IMR-90 (cell line): ENCODE results near the gene BRSK1. TPM values are rescaled to one million over a fixed set of nuclear protein-coding genes. Genes with fewer than 3 reads are reported as not detected.

Experiments used
- ATAC-seq: fragments of 200-7000 bp; cut with Tn5 transposase; 2 replicates; pipeline ENCODE4 v1.9.1; 2020; ENCODE audit warnings: low read depth, mild to moderate bottlenecking, moderate library complexity
- BruUV-seq: library from RNA; stranded (reverse); fragments of 400-500 nt; replicated peaks from 2 replicates; lab custom pipeline; 2021; lab: Mats Ljungman, UMichigan
- CTCF ChIA-PET: fragments of 300-600 bp; formaldehyde crosslinking; extraction: SDS; loops from one replicate; lab custom pipeline; 2021; ENCODE audit warnings: antibody characterized with exemption; lab: Yijun Ruan, JAX
- POLR2A ChIA-PET: fragments of 300-600 bp; sonication (Branson Sonifier 250); formaldehyde crosslinking; loops from one replicate; lab custom pipeline; 2022; ENCODE audit warnings: antibody characterized with exemption; ENCODE audit not compliant: unreplicated experiment; lab: Charles Lee
- DNase-seq: peaks from one replicate; pipeline ENCODE4 v3.0.0; 2013
- H2AFZ ChIP-seq: replicated peaks from 2 replicates; pipeline ENCODE3; 2013; ENCODE audit warnings: low read length, mild to moderate bottlenecking; ENCODE audit not compliant: poor library complexity
- H2AK5ac ChIP-seq: 2 replicates; pipeline ENCODE4 v1.6.1; 2013; ENCODE audit warnings: low read depth, low read length, inconsistent platforms
- H2AK9ac ChIP-seq: replicated peaks from 2 replicates; pipeline ENCODE3; 2013; ENCODE audit warnings: mild to moderate bottlenecking, low read depth, low read length, moderate library complexity; ENCODE audit not compliant: poor library complexity
- H2BK120ac ChIP-seq: 2 replicates; pipeline ENCODE4 v1.6.1; 2013; ENCODE audit warnings: low read depth, low read length, inconsistent platforms
- H2BK15ac ChIP-seq: 3 replicates; pipeline ENCODE4 v1.6.1; 2013; ENCODE audit warnings: low read depth, low read length, inconsistent platforms
- H2BK20ac ChIP-seq: 2 replicates; pipeline ENCODE4 v1.6.1; 2013; ENCODE audit warnings: low read depth, mild to moderate bottlenecking, inconsistent platforms, low read length, moderate library complexity
- H2BK5ac ChIP-seq: 2 replicates; pipeline ENCODE4 v1.6.1; 2013; ENCODE audit warnings: mild to moderate bottlenecking, low read depth, low read length, inconsistent platforms; ENCODE audit not compliant: poor library complexity, severe bottlenecking
- H3K14ac ChIP-seq: replicated peaks from 2 replicates; pipeline ENCODE4 v1.6.1; 2013; ENCODE audit warnings: low read depth, low read length, inconsistent platforms
- H3K18ac ChIP-seq: 2 replicates; pipeline ENCODE4 v1.6.1; 2013; ENCODE audit warnings: low read depth, low read length, control low read depth
- H3K23ac ChIP-seq: 2 replicates; pipeline ENCODE4 v1.6.1; 2013; ENCODE audit warnings: low read depth, low read length, inconsistent platforms
- H3K27ac ChIP-seq: 2 replicates; pipeline ENCODE4 v1.5.1; 2013; ENCODE audit warnings: mild to moderate bottlenecking, control low read depth, low read length; ENCODE audit not compliant: insufficient read depth
- H3K27me3 ChIP-seq: 2 replicates; pipeline ENCODE4 v1.6.1; 2013; ENCODE audit warnings: low read length; ENCODE audit not compliant: control insufficient read depth, insufficient read depth
- H3K36me3 ChIP-seq: 2 replicates; pipeline ENCODE4 v1.6.1; 2013; ENCODE audit warnings: low read length, mixed read lengths; ENCODE audit not compliant: control insufficient read depth, insufficient read depth
- H3K4ac ChIP-seq: 2 replicates; pipeline ENCODE4 v1.6.1; 2013; ENCODE audit warnings: low read depth, low read length, inconsistent platforms
- H3K4me1 ChIP-seq: 2 replicates; pipeline ENCODE4 v1.6.1; 2013; ENCODE audit warnings: low read length, mixed read lengths; ENCODE audit not compliant: control insufficient read depth, insufficient read depth
- H3K4me2 ChIP-seq: 2 replicates; pipeline ENCODE4 v1.6.1; 2013; ENCODE audit warnings: low read depth, mild to moderate bottlenecking, control low read depth, low read length, moderate library complexity
- H3K4me3 ChIP-seq: 2 replicates; pipeline ENCODE4 v1.5.1; 2013; ENCODE audit warnings: low read depth, mild to moderate bottlenecking, control low read depth, low read length, moderate library complexity; ENCODE audit not compliant: insufficient read depth
- H3K56ac ChIP-seq: 2 replicates; pipeline ENCODE4 v1.6.1; 2013; ENCODE audit warnings: low read length, inconsistent platforms; ENCODE audit not compliant: insufficient read depth; ENCODE audit errors: extremely low read depth
- H3K79me1 ChIP-seq, 2 experiments: 2 replicates each; pipeline ENCODE4 v1.6.1; 2013; ENCODE audit warnings: low read length in 2 of 2, inconsistent platforms in 1 of 2, low read depth in 1 of 2
- H3K9ac ChIP-seq: 2 replicates; pipeline ENCODE4 v1.6.1; 2013; ENCODE audit warnings: low read depth, low read length, control low read depth
- H3K9me1 ChIP-seq: 2 replicates; pipeline ENCODE4 v1.6.1; 2013; ENCODE audit warnings: low read length, inconsistent platforms; ENCODE audit not compliant: insufficient read depth
- H3K9me3 ChIP-seq: 2 replicates; pipeline ENCODE4 v1.6.1; 2013; ENCODE audit warnings: low read length; ENCODE audit not compliant: control insufficient read depth, insufficient read depth
- H4K20me1 ChIP-seq: 2 replicates; pipeline ENCODE4 v1.6.1; 2013; ENCODE audit warnings: low read length, inconsistent platforms; ENCODE audit not compliant: insufficient read depth
- H4K5ac ChIP-seq: 2 replicates; pipeline ENCODE4 v1.6.1; 2013; ENCODE audit warnings: mild to moderate bottlenecking, low read depth, low read length, control low read depth
- H4K8ac ChIP-seq, 2 experiments: 2 replicates each; pipeline ENCODE4 v1.6.1; 2013; ENCODE audit warnings: low read depth in 2 of 2, low read length in 2 of 2, control low read depth in 1 of 2, inconsistent platforms in 1 of 2
- H4K91ac ChIP-seq: 2 replicates; pipeline ENCODE4 v1.6.1; 2013; ENCODE audit warnings: low read depth, low read length, inconsistent platforms; ENCODE audit not compliant: insufficient read depth
- BHLHE40 ChIP-seq: fragments of 150-350 bp; IDR thresholded peaks from 2 replicates; pipeline ENCODE4 v1.6.1; 2016; ENCODE audit warnings: mild to moderate bottlenecking, low read depth, low read length
- CEBPB ChIP-seq: IDR thresholded peaks from 2 replicates; pipeline ENCODE4 v1.6.1; 2012; ENCODE audit warnings: low read depth, low read length, improper control_type of control experiment
- CHD1 ChIP-seq: IDR thresholded peaks from 2 replicates; pipeline ENCODE4 v1.6.1; 2012; ENCODE audit warnings: low read depth, low read length, improper control_type of control experiment
- CTCF ChIP-seq: conservative IDR thresholded peaks from 2 replicates; pipeline ENCODE4 v1.5.1; 2012; ENCODE audit warnings: mild to moderate bottlenecking, low read depth, low read length, improper control_type of control experiment
- FOS ChIP-seq: fragments of 150-350 bp; IDR thresholded peaks from 2 replicates; pipeline ENCODE4 v1.6.1; 2016; ENCODE audit warnings: low read depth, low read length
- MAFK ChIP-seq: IDR thresholded peaks from 2 replicates; pipeline ENCODE4 v1.6.1; 2012; ENCODE audit warnings: low read depth, low read length, improper control_type of control experiment
- MAZ ChIP-seq: IDR thresholded peaks from 2 replicates; pipeline ENCODE4 v1.6.1; 2012; ENCODE audit warnings: low read depth, mild to moderate bottlenecking, low read length, improper control_type of control experiment, moderate library complexity, borderline replicate concordance
- MXI1 ChIP-seq: IDR thresholded peaks from 2 replicates; pipeline ENCODE4 v1.6.1; 2012; ENCODE audit warnings: low read depth, mild to moderate bottlenecking, low read length, moderate library complexity, borderline replicate concordance
- NFE2L2 ChIP-seq: fragments of 150-350 bp; IDR thresholded peaks from 2 replicates; pipeline ENCODE4 v1.6.1; 2016; ENCODE audit warnings: low read depth, mild to moderate bottlenecking, low read length
- POLR2A ChIP-seq: IDR thresholded peaks from 2 replicates; pipeline ENCODE4 v1.6.1; 2012; ENCODE audit warnings: mild to moderate bottlenecking, low read depth, low read length
- RAD21 ChIP-seq: IDR thresholded peaks from 2 replicates; pipeline ENCODE4 v1.6.1; 2012; ENCODE audit warnings: low read length, improper control_type of control experiment
- RCOR1 ChIP-seq: IDR thresholded peaks from 2 replicates; pipeline ENCODE4 v1.6.1; 2012; ENCODE audit warnings: mild to moderate bottlenecking, low read length, improper control_type of control experiment; ENCODE audit not compliant: insufficient replicate concordance
- RFX5 ChIP-seq: IDR thresholded peaks from 2 replicates; pipeline ENCODE4 v1.8.0; 2012; ENCODE audit warnings: low read depth, mild to moderate bottlenecking, low read length, moderate library complexity
- SMC3 ChIP-seq: fragments of 150-350 bp; IDR thresholded peaks from 2 replicates; pipeline ENCODE4 v1.6.1; 2016; ENCODE audit warnings: low read depth, mild to moderate bottlenecking, antibody characterized with exemption, low read length, moderate library complexity
- WGBS, 2 experiments: methylation state at CpG; one replicate each; pipeline versions ENCODE4 v1.1.5 to v1.1.7; 2013; ENCODE audit warnings: missing lambda C conversion rate in 2 of 2; ENCODE audit not compliant: insufficient read length in 1 of 2; ENCODE audit errors: extremely low coverage in 2 of 2; 5-methylcytosine and 5-hydroxymethylcytosine counted together
- dilution Hi-C: fragments of 300-500 bp; cut with HindIII; formaldehyde crosslinking; loops from one replicate; pipeline ENCODE4 v1.14.3; 2018; ENCODE audit warnings: low sequenced_read_pairs; ENCODE audit not compliant: unreplicated experiment
- in situ Hi-C: fragments of 300-500 bp; cut with MboI; formaldehyde crosslinking; loops from 3 replicates; pipeline ENCODE4 v1.14.3; 2019; ENCODE audit warnings: low sequenced_read_pairs, inconsistent platforms, mixed read lengths
- intact Hi-C: fragments of 100-400 bp; cut with micrococcal nuclease; formaldehyde crosslinking; loops from 2 replicates; pipeline ENCODE4 v1.10.0; 2022
- polyA plus RNA-seq, 3 experiments: library from polyadenylated mRNA; depleted of rRNA; stranded (reverse); fragments of >200 nt; gene quantifications; 2 replicates each; pipeline ENCODE4 v1.2.3, GENCODE V29; 2012; ENCODE audit warnings: low replicate concordance in 1 of 3
- total RNA-seq: library from RNA; depleted of rRNA; stranded (reverse); fragments of >200 nt; gene quantifications from 2 replicates; pipeline ENCODE4 v1.2.3, GENCODE V29; 2012
- TF ChIP-seq, protein P1 (sequence below): fragments of 150-350 bp; IDR thresholded peaks from 2 replicates; pipeline ENCODE4 v1.6.1; 2016; ENCODE audit warnings: low read depth, mild to moderate bottlenecking, low read length, moderate library complexity, borderline replicate concordance
- TF ChIP-seq, protein P2 (sequence below): fragments of 150-350 bp; IDR thresholded peaks from 2 replicates; pipeline ENCODE4 v1.6.1; 2017; ENCODE audit warnings: mild to moderate bottlenecking, antibody characterized with exemption, low read length, low read depth

Gene BRSK1
- total and polyA plus RNA-seq, 2 of the 4 experiments (the other 2 are of a cell fraction), result 2.5 to 22.3 TPM

DNA sequence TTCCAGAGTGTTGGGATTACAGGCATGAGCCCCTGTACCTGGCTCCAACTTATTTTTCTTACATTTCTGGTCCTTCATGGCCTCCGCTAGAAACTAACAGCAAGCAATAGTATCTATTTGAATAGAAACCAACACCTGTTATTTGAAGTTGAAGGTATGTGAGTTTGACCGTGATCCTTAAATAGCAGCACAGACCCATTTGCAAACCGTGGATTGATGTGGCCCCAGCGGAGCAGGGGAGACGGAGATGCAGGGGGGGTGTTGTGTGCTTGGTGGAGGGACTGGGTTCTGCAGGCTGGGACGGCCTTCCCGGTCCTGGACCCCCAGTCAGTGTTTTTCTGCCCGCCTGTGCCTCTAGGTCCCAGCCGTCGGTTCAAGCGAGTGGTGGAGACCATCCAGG is 24.5 kb downstream of the BRSK1 start:
- H2BK5ac ChIP-seq, result no peak overlapping the region
- intact Hi-C loops (no loop called here), in situ Hi-C loops (no loop called here), dilution Hi-C loops (no loop called here)
- no peaks in the 10 kb centered on the region for H3K79me1 ChIP-seq
- no peak overlapping the region for H2BK15ac ChIP-seq
- no peak overlapping the region for H2BK20ac ChIP-seq
- no CpG with 5 or more reads among the region's 11 CpGs for WGBS, 2 experiments
- no peak overlapping the region for H3K14ac ChIP-seq
- no peaks in the 10 kb centered on the region for H3K9me1 ChIP-seq
- POLR2A ChIA-PET, result no interaction called here
- no peak overlapping the region for H4K8ac ChIP-seq
- CTCF ChIA-PET, result no interaction called here
- no peak for ATAC-seq
- no peak overlapping the region for H2AK9ac ChIP-seq
- H2BK120ac ChIP-seq, result no peak overlapping the region
- H3K4me3 ChIP-seq, result no peak overlapping the region
- H4K5ac ChIP-seq, result no peak overlapping the region
- no peak overlapping the region for H3K4me2 ChIP-seq
- no peak for TF ChIP-seq CTCF
- TF ChIP-seq MAFK, result no peak
- TF ChIP-seq, protein P1, sequence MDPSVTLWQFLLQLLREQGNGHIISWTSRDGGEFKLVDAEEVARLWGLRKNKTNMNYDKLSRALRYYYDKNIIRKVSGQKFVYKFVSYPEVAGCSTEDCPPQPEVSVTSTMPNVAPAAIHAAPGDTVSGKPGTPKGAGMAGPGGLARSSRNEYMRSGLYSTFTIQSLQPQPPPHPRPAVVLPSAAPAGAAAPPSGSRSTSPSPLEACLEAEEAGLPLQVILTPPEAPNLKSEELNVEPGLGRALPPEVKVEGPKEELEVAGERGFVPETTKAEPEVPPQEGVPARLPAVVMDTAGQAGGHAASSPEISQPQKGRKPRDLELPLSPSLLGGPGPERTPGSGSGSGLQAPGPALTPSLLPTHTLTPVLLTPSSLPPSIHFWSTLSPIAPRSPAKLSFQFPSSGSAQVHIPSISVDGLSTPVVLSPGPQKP, result no peak
- no peak for TF ChIP-seq POLR2A
- no peak for TF ChIP-seq FOS
- TF ChIP-seq RAD21, result no peak
- no peak for TF ChIP-seq BHLHE40
- TF ChIP-seq, protein P2, sequence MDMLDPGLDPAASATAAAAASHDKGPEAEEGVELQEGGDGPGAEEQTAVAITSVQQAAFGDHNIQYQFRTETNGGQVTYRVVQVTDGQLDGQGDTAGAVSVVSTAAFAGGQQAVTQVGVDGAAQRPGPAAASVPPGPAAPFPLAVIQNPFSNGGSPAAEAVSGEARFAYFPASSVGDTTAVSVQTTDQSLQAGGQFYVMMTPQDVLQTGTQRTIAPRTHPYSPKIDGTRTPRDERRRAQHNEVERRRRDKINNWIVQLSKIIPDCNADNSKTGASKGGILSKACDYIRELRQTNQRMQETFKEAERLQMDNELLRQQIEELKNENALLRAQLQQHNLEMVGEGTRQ, result no peak
- no peak for TF ChIP-seq CEBPB
- no peak for TF ChIP-seq MXI1
- no peak for TF ChIP-seq SMC3
- no peak for TF ChIP-seq RFX5
- no peak for TF ChIP-seq MAZ
- TF ChIP-seq CHD1, result no peak
- TF ChIP-seq NFE2L2, result no peak
- no peak for TF ChIP-seq RCOR1
- no peaks in the 10 kb centered on the region; the same call in 1 of the 2 replicates for H3K9me3 ChIP-seq
- H3K4me1 ChIP-seq, result no peaks in the 10 kb centered on the region
- no peaks in the 10 kb centered on the region for H4K20me1 ChIP-seq
- no peak overlapping the region for H2AK5ac ChIP-seq
- no peak overlapping the region for H3K27ac ChIP-seq
- H3K9ac ChIP-seq, result no peak overlapping the region
- no peak overlapping the region for H3K4ac ChIP-seq
- no peak overlapping the region for H3K56ac ChIP-seq
- no TSS peak for BruUV-seq
- no peak overlapping the region for H2AFZ ChIP-seq
- no peaks in the 10 kb centered on the region for H3K27me3 ChIP-seq
- no peak for DNase-seq
- no peak overlapping the region for H4K91ac ChIP-seq
- H3K36me3 ChIP-seq, result peaks cover 46% of the 10 kb centered on the region
- H3K23ac ChIP-seq, result no peak overlapping the region
- no peak overlapping the region for H3K18ac ChIP-seq
